H9 (cell line): Measurements from ENCODE around the gene TENM4. TPM values are rescaled to one million over a fixed set of nuclear protein-coding genes. Genes with fewer than 3 reads are reported as not detected.

Experiments used
- DNase-seq: peaks from one replicate; pipeline ENCODE4 v3.0.0-alpha.2; 2017
- H2AFZ ChIP-seq: one replicate; pipeline ENCODE4 v1.6.1; 2013; ENCODE audit warnings: mild to moderate bottlenecking, low read length, control low read depth, moderate library complexity
- H2AK5ac ChIP-seq: 2 replicates; pipeline ENCODE4 v1.6.1; 2013; ENCODE audit warnings: low read length, control low read depth, mixed read lengths; ENCODE audit not compliant: insufficient read length
- H2BK120ac ChIP-seq: one replicate; pipeline ENCODE4 v1.6.1; 2013; ENCODE audit warnings: low read depth, mild to moderate bottlenecking, low read length, control low read depth, inconsistent platforms; ENCODE audit not compliant: poor library complexity, severe bottlenecking
- H2BK12ac ChIP-seq: 2 replicates; pipeline ENCODE4 v1.6.1; 2013; ENCODE audit warnings: low read length, control low read depth, mixed read lengths, low read depth; ENCODE audit not compliant: insufficient read length
- H2BK15ac ChIP-seq: 2 replicates; pipeline ENCODE4 v1.6.1; 2013; ENCODE audit warnings: low read depth, low read length, control low read depth
- H2BK20ac ChIP-seq: one replicate; pipeline ENCODE4 v1.6.1; 2013; ENCODE audit warnings: low read depth, mild to moderate bottlenecking, low read length, control low read depth, inconsistent platforms; ENCODE audit not compliant: poor library complexity, severe bottlenecking
- H2BK5ac ChIP-seq: 2 replicates; pipeline ENCODE4 v1.6.1; 2013; ENCODE audit warnings: low read length, control low read depth, mixed read lengths; ENCODE audit not compliant: insufficient read length
- H3K14ac ChIP-seq: 2 replicates; pipeline ENCODE4 v1.6.1; 2013; ENCODE audit warnings: low read length, control low read depth; ENCODE audit not compliant: insufficient read depth
- H3K18ac ChIP-seq: 2 replicates; pipeline ENCODE4 v1.6.1; 2013; ENCODE audit warnings: low read depth, mild to moderate bottlenecking, mixed read lengths, low read length, control low read depth; ENCODE audit not compliant: insufficient read length
- H3K23ac ChIP-seq: 2 replicates; pipeline ENCODE4 v1.6.1; 2013; ENCODE audit warnings: low read length, control low read depth, mixed read lengths, low read depth; ENCODE audit not compliant: insufficient read length
- H3K23me2 ChIP-seq: 2 replicates; pipeline ENCODE4 v1.6.1; 2013; ENCODE audit warnings: low read depth, mild to moderate bottlenecking, mixed read lengths, low read length, control low read depth; ENCODE audit not compliant: insufficient read length, poor library complexity, severe bottlenecking
- H3K27ac ChIP-seq: 2 replicates; pipeline ENCODE4 v1.5.1; 2013; ENCODE audit warnings: low read length, control low read depth, mixed read lengths, low read depth; ENCODE audit not compliant: insufficient read length
- H3K27me3 ChIP-seq: 2 replicates; pipeline ENCODE4 v1.6.1; 2013; ENCODE audit warnings: low read length, control low read depth, inconsistent platforms; ENCODE audit not compliant: insufficient read depth
- H3K4ac ChIP-seq: 2 replicates; pipeline ENCODE4 v1.6.1; 2013; ENCODE audit warnings: low read depth, mild to moderate bottlenecking, control low read depth, inconsistent platforms, low read length, moderate library complexity
- H3K4me1 ChIP-seq: 2 replicates; pipeline ENCODE4 v1.6.1; 2013; ENCODE audit warnings: low read length, control low read depth, inconsistent platforms; ENCODE audit not compliant: insufficient read depth
- H3K4me2 ChIP-seq: 2 replicates; pipeline ENCODE4 v1.6.1; 2013; ENCODE audit warnings: low read length, control low read depth, mixed read lengths; ENCODE audit not compliant: insufficient read length, insufficient read depth
- H3K56ac ChIP-seq: 2 replicates; pipeline ENCODE4 v1.6.1; 2013; ENCODE audit warnings: low read depth, mild to moderate bottlenecking, mixed read lengths, low read length, control low read depth; ENCODE audit not compliant: insufficient read length
- H3K79me1 ChIP-seq: 2 replicates; pipeline ENCODE4 v1.6.1; 2013; ENCODE audit warnings: low read depth, mild to moderate bottlenecking, moderate library complexity, low read length, control low read depth, inconsistent platforms; ENCODE audit not compliant: insufficient read depth, poor library complexity, severe bottlenecking
- H3K79me2 ChIP-seq: 2 replicates; pipeline ENCODE4 v1.6.1; 2013; ENCODE audit warnings: low read length, control low read depth, inconsistent platforms; ENCODE audit not compliant: insufficient read depth
- H3K9ac ChIP-seq: 2 replicates; pipeline ENCODE4 v1.6.1; 2013; ENCODE audit warnings: low read length, control low read depth, mixed read lengths; ENCODE audit not compliant: insufficient read length; ENCODE audit errors: extremely low read depth
- H3K9me3 ChIP-seq: one replicate; pipeline ENCODE4 v1.6.1; 2013; ENCODE audit warnings: low read depth, low read length, inconsistent platforms; ENCODE audit not compliant: control insufficient read depth
- H3T11ph ChIP-seq: one replicate; pipeline ENCODE4 v1.6.1; 2013; ENCODE audit warnings: mild to moderate bottlenecking, low read length, control low read depth, inconsistent platforms
- H4K20me1 ChIP-seq: one replicate; pipeline ENCODE4 v1.6.1; 2013; ENCODE audit not compliant: control insufficient read depth, insufficient read length, insufficient read depth
- H4K5ac ChIP-seq: 2 replicates; pipeline ENCODE4 v1.6.1; 2013; ENCODE audit warnings: low read depth, mild to moderate bottlenecking, mixed read lengths, low read length, control low read depth; ENCODE audit not compliant: insufficient read length
- H4K8ac ChIP-seq: replicated peaks from 2 replicates; pipeline ENCODE4 v1.6.1; 2013; ENCODE audit warnings: low read length, control low read depth, mixed read lengths, low read depth; ENCODE audit not compliant: insufficient read length
- H4K91ac ChIP-seq: 2 replicates; pipeline ENCODE4 v1.6.1; 2013; ENCODE audit warnings: low read depth, mild to moderate bottlenecking, moderate library complexity, mixed read lengths, low read length, control low read depth; ENCODE audit not compliant: insufficient read length
- H3K27ac Mint-ChIP-seq, 3 experiments: 2 replicates in 2 of 3; 3 replicates in 1 of 3; pipeline ENCODE4 v1.8.0; 2020 to 2021; ENCODE audit warnings: mixed read lengths in 3 of 3, mild to moderate bottlenecking in 1 of 3, moderate library complexity in 1 of 3
- H3K27me3 Mint-ChIP-seq: 2 replicates; pipeline ENCODE4 v1.8.0; 2021; ENCODE audit warnings: low read depth, mild to moderate bottlenecking, moderate library complexity, mixed read lengths
- H3K36me3 Mint-ChIP-seq, 3 experiments: 2 replicates in 2 of 3; 3 replicates in 1 of 3; pipeline ENCODE4 v1.8.0; 2020 to 2021; ENCODE audit warnings: low read depth in 3 of 3, mixed read lengths in 3 of 3; ENCODE audit not compliant: insufficient read depth in 1 of 3
- H3K4me1 Mint-ChIP-seq, 2 experiments: 2 replicates each; pipeline ENCODE4 v1.8.0; 2020; ENCODE audit warnings: mixed read lengths in 2 of 2
- H3K4me3 Mint-ChIP-seq, 2 experiments: 2 replicates in 1 of 2; 3 replicates in 1 of 2; pipeline ENCODE4 v1.8.0; 2020 to 2021; ENCODE audit warnings: mild to moderate bottlenecking in 2 of 2, mixed read lengths in 2 of 2, moderate library complexity in 1 of 2
- H3K9me3 Mint-ChIP-seq, 2 experiments: 2 replicates in 1 of 2; 3 replicates in 1 of 2; pipeline ENCODE4 v1.8.0; 2020; ENCODE audit warnings: mild to moderate bottlenecking in 2 of 2, mixed read lengths in 2 of 2, moderate library complexity in 1 of 2
- CTCF ChIP-seq: fragments of 200-600 bp; sonication (generic); conservative IDR thresholded peaks from 3 replicates; pipeline ENCODE4 v1.8.0; 2021; ENCODE audit warnings: antibody characterized with exemption, mild to moderate bottlenecking
- WGBS: extraction: QIAGEN DNeasy Blood & Tissue Kit; methylation state at CpG from one replicate; pipeline ENCODE4 v1.1.7; 2013; ENCODE audit warnings: missing lambda C conversion rate, low lambda C conversion rate, mixed read lengths; ENCODE audit not compliant: insufficient read length; ENCODE audit errors: extremely low coverage; 5-methylcytosine and 5-hydroxymethylcytosine counted together
- total RNA-seq: library from RNA; stranded (reverse); gene quantifications from 2 replicates; pipeline ENCODE4 v1.2.1, GENCODE V29; 2021

The TENM4 gene
- total RNA-seq, 1 experiment from 2014 or later: 4.6 TPM

GRCh38 chr11:78800096-78800690 lies 640.6 kb downstream of the TENM4 start:
- H4K5ac ChIP-seq: no peak overlapping the region
- H3K4me2 ChIP-seq: no peak overlapping the region
- no peak overlapping the region for H3K4ac ChIP-seq
- no peaks in the 10 kb centered on the region for H3K27me3 ChIP-seq
- H4K91ac ChIP-seq: no peak overlapping the region
- H3K79me1 ChIP-seq: no peaks in the 10 kb centered on the region
- H4K20me1 ChIP-seq: peaks cover under 1% of the 10 kb centered on the region
- H3K79me2 ChIP-seq: no peaks in the 10 kb centered on the region
- H3K4me3 Mint-ChIP-seq: no peak overlapping the region
- no peak overlapping the region for H2BK120ac ChIP-seq
- H3K27ac Mint-ChIP-seq: peak overlapping the region in 1 of 3 experiments; percentile 19; a peak in 1 of 7 replicates
- H3K36me3 Mint-ChIP-seq: no peaks in the 10 kb centered on the region
- H3T11ph ChIP-seq: no peak overlapping the region
- H2BK12ac ChIP-seq: no peak overlapping the region
- H3K9me3 Mint-ChIP-seq: no peaks in the 10 kb centered on the region
- H3K9ac ChIP-seq: no peak overlapping the region
- no peak overlapping the region for H2BK5ac ChIP-seq
- H3K9me3 ChIP-seq: no peaks in the 10 kb centered on the region
- H2AFZ ChIP-seq: no peak overlapping the region
- H3K18ac ChIP-seq: no peak overlapping the region
- no peak overlapping the region for H3K23ac ChIP-seq
- H3K23me2 ChIP-seq: no peaks in the 10 kb centered on the region
- no peak for TF ChIP-seq CTCF
- peaks cover 28 to 36% of the 10 kb centered on the region in 2 experiments for H3K4me1 Mint-ChIP-seq
- no peak overlapping the region for H3K56ac ChIP-seq
- H2AK5ac ChIP-seq: no peak overlapping the region
- no peak for DNase-seq
- H3K14ac ChIP-seq: no peak overlapping the region; the same call in 1 of the 2 replicates
- no CpG with 5 or more reads among the region's 4 CpGs for WGBS
- no peaks in the 10 kb centered on the region for H3K27me3 Mint-ChIP-seq
- H3K27ac ChIP-seq: no peak overlapping the region
- H3K4me1 ChIP-seq: peaks cover 16% of the 10 kb centered on the region; the same call in 1 of the 2 replicates
- H2BK15ac ChIP-seq: no peak overlapping the region
- no peak overlapping the region for H2BK20ac ChIP-seq
- no peak overlapping the region for H4K8ac ChIP-seq
